HG03095 (cell line): ENCODE measurements around the gene HOMER3.

ENCODE experiments used
- ATAC-seq: cut with Tn5 transposase; IDR thresholded peaks from one replicate; pipeline ENCODE4 v1.9.1; 2021; ENCODE audit warnings: moderate library complexity; ENCODE audit not compliant: unreplicated experiment

HOMER3 gene

GRCh38 chr19:18940769-18941627 is at the start of gene HOMER3:
Gene HOMER3 (minus strand): TSS chr19:18941217. CDS start chr19:18938982, 2,235 bp downstream.
- no peak for ATAC-seq

DNA sequence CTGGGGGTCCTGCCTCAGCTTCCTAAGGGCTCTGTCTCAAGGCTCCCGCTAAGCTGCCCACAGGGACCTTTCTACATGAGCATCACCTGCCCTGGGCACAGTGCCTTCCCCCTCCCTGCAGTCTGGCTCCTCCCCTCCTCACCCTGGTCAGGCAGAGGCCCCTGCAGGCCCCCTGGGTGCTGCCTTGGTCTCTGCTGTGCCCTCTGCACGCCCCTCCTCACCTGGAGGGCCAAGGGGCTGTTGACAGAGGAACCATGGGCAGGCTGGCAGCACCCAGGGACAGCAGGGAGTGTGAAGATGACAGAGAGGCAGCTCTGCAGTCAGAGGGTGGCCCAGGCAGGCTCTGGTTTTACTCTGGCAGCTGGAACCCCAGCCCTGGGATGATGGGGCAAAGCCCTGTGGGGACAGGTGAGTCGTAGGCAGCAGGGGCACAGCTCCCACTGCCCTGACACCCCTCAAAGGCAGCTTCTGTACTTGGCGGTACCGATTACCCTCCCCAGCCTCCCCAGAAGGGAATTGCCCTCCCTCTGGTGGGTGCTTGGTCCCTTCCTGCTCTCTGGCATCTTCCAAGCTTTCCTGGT is 49.2 kb upstream of the HOMER3 start:
- no peak for ATAC-seq

GRCh38 chr19:18989316-18989715 is 48.3 kb upstream of the HOMER3 start:
- ATAC-seq: no peak

DNA sequence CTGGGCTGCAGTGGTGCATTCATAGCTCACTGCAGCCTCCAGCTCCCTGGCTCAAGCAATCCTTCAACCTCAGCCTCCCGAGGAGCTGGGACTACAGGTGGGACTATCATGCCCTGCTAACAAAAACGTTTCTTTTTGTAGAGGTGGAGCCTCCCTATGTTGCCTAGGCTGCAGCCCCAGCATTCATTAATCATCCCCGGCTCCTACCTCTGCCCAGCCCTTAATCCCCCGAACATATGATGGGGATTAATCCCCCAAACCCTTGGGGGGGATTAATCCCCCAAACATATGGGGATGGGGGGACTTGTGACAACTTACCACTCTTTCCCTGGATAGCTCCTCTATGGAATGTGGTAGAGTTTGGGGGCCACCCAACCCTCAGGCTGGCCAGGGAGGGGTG is 46.4 kb upstream of the HOMER3 start:
- ATAC-seq: no peak

DNA sequence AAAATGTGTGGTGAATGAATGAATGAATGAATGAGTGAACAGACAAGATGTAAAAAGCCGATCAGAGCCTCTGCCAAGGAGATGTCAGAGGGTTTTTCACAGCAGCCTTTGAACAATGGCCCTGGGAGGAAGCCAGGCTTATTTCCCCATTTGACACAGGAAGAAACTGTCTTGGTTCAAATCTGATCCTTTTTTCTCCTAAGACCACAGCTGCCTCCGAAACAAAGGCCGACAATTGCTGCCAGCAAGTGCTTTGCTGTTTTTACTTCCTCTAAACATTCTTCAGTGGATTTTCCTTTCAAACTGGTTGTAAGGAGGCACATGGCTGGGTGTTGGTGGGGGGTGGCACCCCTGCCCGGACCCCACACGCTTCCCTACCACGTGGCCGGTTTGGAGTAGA is 44.2 kb upstream of the HOMER3 start:
- no peak for ATAC-seq

- no peak for ATAC-seq
These were observed 43.2 kb upstream of the HOMER3 start for GRCh38 chr19:18984251-18984650.

DNA sequence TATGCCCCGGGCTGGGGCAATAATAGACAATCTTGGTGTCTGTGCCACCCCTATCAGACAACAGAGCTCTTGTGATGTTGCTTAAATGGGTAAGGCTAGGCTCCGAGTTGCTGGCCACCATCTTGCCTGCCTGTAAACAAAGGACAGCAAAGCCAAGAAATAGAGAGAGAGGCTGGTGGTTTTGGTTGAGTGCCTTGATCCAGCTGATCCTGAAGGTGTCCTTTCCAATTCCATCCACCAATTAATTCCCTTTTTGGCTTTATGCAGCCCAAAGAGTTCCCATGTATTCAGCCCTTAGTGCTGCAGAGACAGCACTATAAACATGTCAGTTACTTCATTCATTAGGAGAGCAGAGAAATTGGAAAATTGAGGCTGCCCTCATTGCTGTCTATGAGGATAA is 41.7 kb upstream of the HOMER3 start:
- ATAC-seq: no peak

GRCh38 chr19:18980432-18981020 is 39.5 kb upstream of the HOMER3 start:
- ATAC-seq: no peak

DNA sequence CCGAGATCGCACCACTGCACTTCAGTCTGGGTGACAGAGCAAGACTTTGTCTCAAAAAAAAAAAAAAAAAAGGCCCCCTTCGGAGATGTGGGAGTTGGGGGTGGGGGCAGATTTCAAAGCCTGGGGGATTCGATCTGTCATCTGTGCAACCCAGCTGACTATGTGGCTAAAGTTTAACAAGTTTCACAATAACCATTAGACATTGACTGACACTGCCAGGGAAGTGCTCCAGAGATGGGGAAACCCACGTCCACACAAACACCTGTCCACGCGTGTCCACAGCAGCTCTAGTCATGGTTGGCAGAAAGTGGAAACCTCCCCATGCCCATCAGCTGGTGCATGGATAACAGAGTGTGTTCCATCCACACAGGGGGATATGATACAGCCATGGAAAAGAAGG is 37.6 kb upstream of the HOMER3 start:
- no peak for ATAC-seq

- ATAC-seq: no peak
These were observed 34.9 kb upstream of the HOMER3 start for GRCh38 chr19:18975869-18976268.

DNA sequence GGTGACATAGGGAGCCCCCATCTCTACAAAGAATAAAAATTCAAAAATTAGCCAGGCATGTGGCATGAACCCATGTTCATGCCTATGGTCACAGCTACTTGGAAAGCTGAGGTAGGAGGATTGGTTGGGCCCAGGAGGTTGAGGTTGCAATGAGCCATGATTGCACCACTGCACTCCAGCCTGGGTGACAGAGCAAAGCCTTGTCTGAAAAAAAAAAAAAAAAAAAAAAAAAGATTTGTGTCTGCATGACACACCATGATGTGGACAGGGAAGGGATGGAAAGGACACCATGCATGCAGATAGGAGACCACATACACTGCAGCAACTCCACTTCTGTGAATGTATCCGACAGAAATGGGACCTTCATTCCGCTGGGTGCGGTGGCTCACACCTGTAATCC is 34.0 kb upstream of the HOMER3 start:
- no peak for ATAC-seq

DNA sequence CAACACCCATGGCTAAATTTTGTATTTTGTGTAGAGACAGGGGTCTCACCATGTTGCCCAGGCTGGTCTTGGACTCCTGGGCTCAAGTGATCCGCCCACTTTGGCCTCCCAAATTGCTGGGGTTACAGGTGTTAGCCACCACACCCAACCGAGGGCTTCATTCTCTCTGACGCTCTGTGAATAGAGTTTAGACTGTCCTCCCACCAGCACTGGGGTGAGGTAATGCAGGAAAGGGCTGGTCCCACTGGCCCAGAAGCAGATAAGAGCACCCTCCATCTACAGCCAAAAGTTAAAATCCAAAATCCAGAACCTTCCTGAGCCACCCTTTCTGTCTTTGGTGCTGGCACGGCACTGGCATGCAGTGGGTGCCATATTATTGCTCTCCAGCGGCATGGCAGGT is 31.8 kb upstream of the HOMER3 start:
- no peak for ATAC-seq

DNA sequence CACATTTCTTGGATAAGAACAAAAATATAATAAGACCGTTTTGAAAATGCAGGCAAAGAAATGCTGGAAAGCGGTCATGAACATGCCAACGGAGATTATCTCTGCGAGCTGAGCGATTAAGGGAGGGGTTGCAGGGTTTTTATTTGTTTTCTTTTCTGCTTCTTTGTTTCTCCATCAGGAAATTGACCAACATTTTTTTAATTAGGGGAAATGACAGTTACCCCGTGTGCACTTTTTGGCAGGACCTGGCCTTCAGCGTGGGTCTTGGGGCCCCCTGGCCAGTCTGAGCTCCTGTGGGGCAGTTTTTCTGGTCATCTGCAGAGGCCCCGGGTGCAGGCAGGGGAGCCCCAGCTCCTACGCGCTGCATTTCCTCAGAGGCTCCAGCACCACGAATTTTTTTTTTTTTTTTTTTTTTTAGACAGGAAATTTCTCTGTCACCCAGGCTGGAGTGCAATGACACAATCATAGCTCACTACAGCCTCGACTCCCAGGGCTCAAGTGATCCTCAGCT is 31.3 kb upstream of the HOMER3 start:
- no peak for ATAC-seq

DNA sequence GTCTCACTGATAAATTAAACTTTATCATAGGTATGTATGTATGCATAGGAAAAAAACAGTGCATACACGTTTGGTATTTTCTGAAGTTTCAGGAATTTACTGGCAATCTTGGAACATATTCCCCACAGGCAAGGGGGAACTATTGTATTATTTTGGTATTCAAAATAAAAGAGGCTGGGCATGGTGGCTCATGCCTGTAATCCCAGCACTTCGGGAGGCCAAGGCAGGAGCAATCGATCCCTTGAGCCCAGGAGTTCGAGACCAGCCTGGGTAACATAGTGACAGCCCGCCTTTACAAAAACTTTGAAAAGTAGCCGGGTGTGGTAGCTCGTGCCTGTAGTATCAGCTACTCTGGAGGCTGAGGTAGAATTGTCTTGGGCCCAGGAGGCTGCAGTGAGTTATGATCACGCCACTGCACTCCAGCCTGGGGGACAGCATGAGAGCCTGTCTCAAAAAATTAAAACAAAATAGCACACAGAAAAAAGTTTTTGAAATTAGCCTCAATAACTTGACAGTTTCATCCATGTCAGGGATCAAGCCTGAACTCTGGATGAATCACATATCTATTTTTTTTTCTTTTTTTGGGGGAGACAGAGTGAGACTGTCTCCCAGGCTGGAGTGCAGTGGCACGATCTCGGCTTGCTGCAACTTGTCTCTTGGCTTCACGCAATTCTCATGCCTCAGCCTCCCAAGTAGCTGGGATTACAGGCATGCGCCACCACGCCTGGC is 29.1 kb upstream of the HOMER3 start:
- ATAC-seq: no peak

- ATAC-seq: no peak
These were observed 26.5 kb upstream of the HOMER3 start for GRCh38 chr19:18967358-18968146.

GRCh38 chr19:18966307-18966706 is 25.3 kb upstream of the HOMER3 start:
- ATAC-seq: no peak

- no peak for ATAC-seq
These were observed 23.1 kb upstream of the HOMER3 start for GRCh38 chr19:18964121-18964520.

GRCh38 chr19:18961767-18962620 is 21.0 kb upstream of the HOMER3 start:
- no peak for ATAC-seq

DNA sequence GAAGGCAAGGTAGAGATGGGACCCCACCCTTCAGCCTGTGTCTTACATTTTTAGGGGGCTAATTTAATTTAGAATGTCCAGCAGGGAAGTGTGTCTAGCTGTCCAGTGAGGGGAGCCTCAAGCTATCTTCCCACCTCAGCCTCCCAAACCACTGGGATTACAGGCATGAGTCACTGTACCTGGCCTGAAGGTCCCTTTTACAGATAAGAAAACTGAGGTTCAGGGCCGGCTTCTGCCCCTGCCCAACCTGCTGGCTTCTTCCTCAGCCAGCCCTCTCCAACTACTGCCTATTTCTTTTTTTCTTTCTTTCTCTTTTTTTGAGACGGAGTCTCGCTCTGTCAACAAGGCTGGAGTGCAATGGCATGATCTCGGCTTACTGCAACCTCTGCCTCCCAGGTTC is 19.4 kb upstream of the HOMER3 start:
- ATAC-seq: no peak

DNA sequence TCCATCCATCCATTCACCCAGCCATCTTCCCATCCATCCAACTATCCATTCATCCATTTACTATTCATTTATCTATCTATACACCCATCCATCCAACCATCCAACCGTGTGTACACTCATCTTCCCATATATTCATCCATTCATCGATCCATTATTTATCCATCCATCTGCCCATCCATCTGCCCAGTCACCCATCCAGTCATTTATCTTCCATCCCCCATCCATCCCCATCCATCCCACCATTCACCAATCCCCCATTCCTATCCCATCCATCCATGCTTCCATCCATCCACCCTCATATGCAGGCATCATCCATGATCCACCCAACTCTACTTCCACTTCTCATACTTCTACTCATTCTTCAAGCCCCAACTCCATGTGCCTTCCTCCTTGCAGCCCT is 14.0 kb upstream of the HOMER3 start:
- ATAC-seq: no peak
